Prostate gland (tissue), 2 donors: ENCODE data around the gene FREM2. TPM values are rescaled to one million over a fixed set of nuclear protein-coding genes. Genes with fewer than 3 reads are reported as not detected.

Experiments used
- DNase-seq: peaks from one replicate; pipeline ENCODE4 v3.0.0-alpha.2; 2019; ENCODE audit warnings: low spot score
- H3K27ac ChIP-seq, 2 donors: fragments of 200-600 bp; sonication (generic); 2 replicates each; pipeline ENCODE4 v1.5.1; 2017 to 2019
- H3K27me3 ChIP-seq: fragments of 200-600 bp; sonication (generic); replicated peaks from 2 replicates; pipeline ENCODE4 v1.5.1; 2019; ENCODE audit not compliant: insufficient read depth
- H3K36me3 ChIP-seq, 2 donors: fragments of 200-600 bp; sonication (generic); 1 replicate in 1 of 2; 2 replicates in 1 of 2; pipeline versions ENCODE4 v1.5.1 to v1.8.1; 2017 to 2019
- H3K4me1 ChIP-seq: fragments of 200-600 bp; sonication (generic); replicated peaks from 2 replicates; pipeline ENCODE4 v1.5.1; 2019
- H3K4me3 ChIP-seq, 2 donors: fragments of 200-600 bp; sonication (generic); 2 replicates each; pipeline ENCODE4 v1.5.1; 2017 to 2019
- H3K9me3 ChIP-seq: fragments of 200-600 bp; sonication (generic); 2 replicates; pipeline ENCODE4 v1.5.1; 2017
- CTCF ChIP-seq, 4 experiments: fragments of 200-600 bp in 2 of 4; fragments of 450-650 bp in 2 of 4; sonication (generic) in 2 of 4; IDR thresholded peaks; 1 replicate in 3 of 4; 2 replicates in 1 of 4; pipeline ENCODE4 v1.5.1; 2016 to 2019; ENCODE audit warnings: antibody characterized with exemption in 4 of 4, mild to moderate bottlenecking in 2 of 4, moderate library complexity in 2 of 4
- POLR2A ChIP-seq: fragments of 450-650 bp; IDR thresholded peaks from one replicate; pipeline ENCODE4 v1.6.1; 2016; ENCODE audit warnings: antibody characterized with exemption, mild to moderate bottlenecking
- POLR2AphosphoS5 ChIP-seq: sonication (generic); formaldehyde crosslinking; IDR thresholded peaks from one replicate; pipeline ENCODE4 v1.6.1; 2017; ENCODE audit warnings: antibody characterized with exemption
- WGBS: methylation state at CpG from one replicate; pipeline ENCODE4 v1.1.5; 2018; 5-methylcytosine and 5-hydroxymethylcytosine counted together
- intact Hi-C: fragments of 100-400 bp; cut with DNase I; formaldehyde crosslinking; loops from one replicate; pipeline ENCODE4 v1.14.2; 2022
- total RNA-seq, 2 donors: library from RNA; depleted of rRNA; stranded (reverse); fragments of >200 nt; gene quantifications; one replicate each; pipeline ENCODE4 v1.1.0, GENCODE V29; 2016

The FREM2 gene
- total RNA-seq, 2 donors from 2014 or later, result 3.1 to 5.9 TPM

- no peak for DNase-seq
Measured at GRCh38 chr13:38730332-38730731, 43.5 kb downstream of the FREM2 start.

DNA sequence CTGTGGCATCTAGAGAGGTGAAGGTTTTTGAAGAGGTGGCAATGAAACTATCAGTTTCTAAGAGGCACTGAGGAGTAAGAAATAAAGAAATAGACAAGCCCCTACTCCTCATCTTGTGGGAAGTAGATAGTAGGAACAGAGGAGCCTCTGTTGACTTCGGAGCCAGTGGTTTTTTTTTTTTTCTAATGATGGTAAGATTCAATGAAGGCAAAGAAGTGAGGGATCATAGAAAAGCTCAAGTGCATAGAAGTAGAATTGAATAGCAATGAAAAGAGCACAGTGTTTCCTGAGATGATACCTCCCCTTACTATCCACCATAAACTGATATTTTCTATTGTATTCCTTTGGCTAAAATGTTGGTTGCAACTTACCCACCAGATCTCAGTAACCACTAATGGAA, 46.3 kb downstream of the FREM2 start:
- intact Hi-C loops, result no loop called here
- no peaks in the 10 kb centered on the region for H3K4me1 ChIP-seq
- DNase-seq, result no peak
- no peak for TF ChIP-seq CTCF (IDR thresholded peaks at IDR 0.05)
- no peak for TF ChIP-seq POLR2AphosphoS5
- no peak for TF ChIP-seq POLR2A
- no peak overlapping the region for H3K4me3 ChIP-seq
- H3K27me3 ChIP-seq, result no peaks in the 10 kb centered on the region
- 89% methylated on average over 1 of the region's 1 CpG for WGBS
- H3K9me3 ChIP-seq, result no peaks in the 10 kb centered on the region
- no peak overlapping the region for H3K27ac ChIP-seq
- H3K36me3 ChIP-seq, result no peaks in the 10 kb centered on the region

More at GRCh38 chr13:38730332-38730731, 43.5 kb downstream of the FREM2 start:
- TF ChIP-seq POLR2AphosphoS5 (no peak), CTCF (IDR thresholded peaks at IDR 0.05) (no peak), POLR2A (no peak)
- 66% methylated on average over 4 of the region's 4 CpGs for WGBS
- no peaks in the 10 kb centered on the region for H3K36me3 ChIP-seq
- H3K4me3 ChIP-seq, result no peak overlapping the region
- H3K27me3 ChIP-seq, result no peaks in the 10 kb centered on the region
- H3K4me1 ChIP-seq, result no peaks in the 10 kb centered on the region
- no peaks in the 10 kb centered on the region for H3K9me3 ChIP-seq
- H3K27ac ChIP-seq, result no peak overlapping the region
- intact Hi-C loops, result no loop called here

GRCh38 chr13:38735665-38736440, 49.0 kb downstream of the FREM2 start:
- H3K4me1 ChIP-seq, result no peaks in the 10 kb centered on the region
- intact Hi-C loops, result no loop called here
- H3K4me3 ChIP-seq, result no peak overlapping the region
- DNase-seq, result no peak
- H3K36me3 ChIP-seq, result no peaks in the 10 kb centered on the region
- H3K27ac ChIP-seq, result no peak overlapping the region
- TF ChIP-seq CTCF (IDR thresholded peaks at IDR 0.05), result no peak
- TF ChIP-seq POLR2AphosphoS5, result no peak
- TF ChIP-seq POLR2A, result no peak
- no peaks in the 10 kb centered on the region for H3K9me3 ChIP-seq
- no peaks in the 10 kb centered on the region for H3K27me3 ChIP-seq
- WGBS, result 69% methylated on average over 6 of the region's 6 CpGs

- Histone ChIP-seq H3K9me3 (no peaks in the 10 kb centered on the region), H3K27me3 (no peaks in the 10 kb centered on the region), H3K4me1 (no peaks in the 10 kb centered on the region), H3K4me3 (no peak overlapping the region), H3K36me3 (no peaks in the 10 kb centered on the region), H3K27ac (no peak overlapping the region)
- no peak for DNase-seq
- TF ChIP-seq POLR2A, result no peak
- TF ChIP-seq POLR2AphosphoS5, result no peak
- no peak for TF ChIP-seq CTCF (IDR thresholded peaks at IDR 0.05)
- intact Hi-C loops, result no loop called here
- 62% methylated on average over 4 of the region's 4 CpGs for WGBS
Measured at GRCh38 chr13:38743466-38743865, 56.6 kb downstream of the FREM2 start.

DNA sequence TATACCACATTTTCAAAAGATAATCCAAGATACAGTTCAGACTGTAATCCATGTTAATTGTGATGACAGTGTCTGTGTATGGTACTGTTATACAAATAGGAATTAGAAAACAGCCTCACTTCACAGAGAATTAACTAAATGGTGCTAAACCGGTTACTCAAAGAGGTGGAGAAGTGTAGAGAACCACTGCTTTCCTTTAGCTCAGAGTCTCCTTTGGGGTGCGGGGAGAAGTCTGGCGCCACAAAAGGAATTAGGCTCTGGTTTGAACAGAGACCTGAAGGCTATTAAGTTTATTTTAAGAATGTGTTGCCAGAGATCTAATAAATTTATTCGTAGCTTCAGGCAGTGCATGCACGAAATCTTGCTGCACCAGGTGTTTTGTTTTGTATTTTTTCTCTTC, 65.8 kb downstream of the FREM2 start:
- 11% methylated on average over 5 of the region's 5 CpGs for WGBS
- Histone ChIP-seq H3K36me3 (no peaks in the 10 kb centered on the region), H3K27me3 (no peaks in the 10 kb centered on the region), H3K4me1 (no peaks in the 10 kb centered on the region), H3K27ac (no peak overlapping the region), H3K4me3 (no peak overlapping the region), H3K9me3 (no peaks in the 10 kb centered on the region)
- intact Hi-C loops, result no loop called here
- DNase-seq, result no peak
- no peak for TF ChIP-seq CTCF (IDR thresholded peaks at IDR 0.05)
- TF ChIP-seq POLR2A, result no peak
- no peak for TF ChIP-seq POLR2AphosphoS5
